Measurements from ENCODE around the gene ZFYVE1. TPM values are rescaled to one million over a fixed set of nuclear protein-coding genes. Genes with fewer than 3 reads are reported as not detected.

Gene ZFYVE1
- total RNA-seq, 1 experiment from 2014 or later: 14.2 TPM

GRCh38 chr14:72926292-72927028, 100.4 kb downstream of the ZFYVE1 start, which contains the start of gene DCAF4:
TSS of gene DCAF4 (plus strand) at chr14:72926464. CDS start at chr14:72937979, 11,515 bp downstream.
- peak within 1 kb of the TSS in 2 of 3 experiments; percentile 72 to 96; a peak in 3 of 7 replicates for H3K27ac Mint-ChIP-seq

More at GRCh38 chr14:72926292-72927028, 100.4 kb downstream of the ZFYVE1 start, which contains the start of gene DCAF4:
- Histone ChIP-seq H3K79me2 (ENCODE audit: insufficient read depth, low read length) (no peaks in the 10 kb centered on the region), H3K4me1 (ENCODE audit: insufficient read depth, low read length) (no peaks in the 10 kb centered on the region), H3K4me2 (ENCODE audit: insufficient read depth, insufficient read length, low read length) (peak within 1 kb of the TSS; percentile 73), H2BK120ac (ENCODE audit: low read depth, low read length, poor library complexity, severe bottlenecking) (no peak within 1 kb of the TSS), H2BK20ac (ENCODE audit: low read depth, low read length, poor library complexity, severe bottlenecking) (no peak within 1 kb of the TSS), H2BK5ac (ENCODE audit: insufficient read length, low read length) (no peak within 1 kb of the TSS), H3K9me3 (ENCODE audit: control insufficient read depth, low read depth, low read length) (no peaks in the 10 kb centered on the region), H3K23me2 (ENCODE audit: insufficient read length, low read depth, low read length, poor library complexity, severe bottlenecking) (peaks cover 8% of the 10 kb centered on the region), H4K8ac (replicated peaks; ENCODE audit: insufficient read length, low read depth, low read length) (no peak within 1 kb of the TSS), H3K79me1 (ENCODE audit: insufficient read depth, low read depth, low read length, poor library complexity, severe bottlenecking) (no peaks in the 10 kb centered on the region), H3K4ac (ENCODE audit: low read depth, low read length) (no peak within 1 kb of the TSS), H3K23ac (ENCODE audit: insufficient read length, low read depth, low read length) (no peak within 1 kb of the TSS), H3K27ac (ENCODE audit: insufficient read length, low read depth, low read length) (no peak within 1 kb of the TSS), H4K91ac (ENCODE audit: insufficient read length, low read depth, low read length) (no peak within 1 kb of the TSS), H3K14ac (ENCODE audit: insufficient read depth, low read length) (0 out of 2 replicates have a peak within 1 kb of the TSS, but pooled peaks have one; percentile 49), H4K20me1 (ENCODE audit: control insufficient read depth, insufficient read depth, insufficient read length) (no peaks in the 10 kb centered on the region), H2BK12ac (ENCODE audit: insufficient read length, low read depth, low read length) (no peak within 1 kb of the TSS), H4K5ac (ENCODE audit: insufficient read length, low read depth, low read length) (no peak within 1 kb of the TSS), H2AFZ (ENCODE audit: low read length) (no peak within 1 kb of the TSS), H2BK15ac (ENCODE audit: low read depth, low read length) (no peak within 1 kb of the TSS), H3K18ac (ENCODE audit: insufficient read length, low read depth, low read length) (peak within 1 kb of the TSS; percentile 11), H3T11ph (ENCODE audit: low read length) (no peak within 1 kb of the TSS), H3K9ac (ENCODE audit: extremely low read depth, insufficient read length, low read length) (peak within 1 kb of the TSS; percentile 0), H3K56ac (ENCODE audit: insufficient read length, low read depth, low read length) (no peak within 1 kb of the TSS), H2AK5ac (ENCODE audit: insufficient read length, low read length) (no peak within 1 kb of the TSS), H3K27me3 (ENCODE audit: insufficient read depth, low read length) (no peaks in the 10 kb centered on the region)
- Mint-ChIP-seq H3K4me3 (peak within 1 kb of the TSS; percentile 90 to 94), H3K9me3 (no peaks in the 10 kb centered on the region; a peak in 1 of 5 replicates), H3K4me1 (peaks cover 10 to 12% of the 10 kb centered on the region in 2 experiments), H3K27me3 (ENCODE audit: low read depth) (peaks cover 22% of the 10 kb centered on the region), H3K36me3 (ENCODE audit: insufficient read depth in 1 of 3, low read depth in 3 of 3) (peaks cover 0 to 7% (median 0%) of the 10 kb centered on the region in 3 experiments; a peak in 3 of 7 replicates)
- DNase-seq: peak; percentile 99
- TF ChIP-seq, protein P1, sequence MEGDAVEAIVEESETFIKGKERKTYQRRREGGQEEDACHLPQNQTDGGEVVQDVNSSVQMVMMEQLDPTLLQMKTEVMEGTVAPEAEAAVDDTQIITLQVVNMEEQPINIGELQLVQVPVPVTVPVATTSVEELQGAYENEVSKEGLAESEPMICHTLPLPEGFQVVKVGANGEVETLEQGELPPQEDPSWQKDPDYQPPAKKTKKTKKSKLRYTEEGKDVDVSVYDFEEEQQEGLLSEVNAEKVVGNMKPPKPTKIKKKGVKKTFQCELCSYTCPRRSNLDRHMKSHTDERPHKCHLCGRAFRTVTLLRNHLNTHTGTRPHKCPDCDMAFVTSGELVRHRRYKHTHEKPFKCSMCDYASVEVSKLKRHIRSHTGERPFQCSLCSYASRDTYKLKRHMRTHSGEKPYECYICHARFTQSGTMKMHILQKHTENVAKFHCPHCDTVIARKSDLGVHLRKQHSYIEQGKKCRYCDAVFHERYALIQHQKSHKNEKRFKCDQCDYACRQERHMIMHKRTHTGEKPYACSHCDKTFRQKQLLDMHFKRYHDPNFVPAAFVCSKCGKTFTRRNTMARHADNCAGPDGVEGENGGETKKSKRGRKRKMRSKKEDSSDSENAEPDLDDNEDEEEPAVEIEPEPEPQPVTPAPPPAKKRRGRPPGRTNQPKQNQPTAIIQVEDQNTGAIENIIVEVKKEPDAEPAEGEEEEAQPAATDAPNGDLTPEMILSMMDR (conservative IDR thresholded peaks at IDR 0.05): no peak
- WGBS (ENCODE audit: extremely low coverage, insufficient read length, low lambda C conversion rate): no CpG with 5 or more reads among the region's 59 CpGs
